CD4-positive, alpha-beta T cell treated with Interleukin-1 beta for 1 hour (primary cell): ENCODE results near the gene TANGO2.
"Not testable (repeated sequence)": the region's sequence is repeated elsewhere in the genome, so short reads cannot be mapped to it uniquely, and the experiment has no call there.

Experiments
- DNase-seq, 2 donors: peaks; one replicate each; pipeline ENCODE4 v3.0.0-alpha.2; 2020 to 2022

The TANGO2 gene

GRCh38 chr22:20065896-20066616 lies 45.1 kb downstream of the TANGO2 start:
- DNase-seq: no peak

GRCh38 chr22:20066617-20067383 lies 45.9 kb downstream of the TANGO2 start:
- DNase-seq: no peak

GRCh38 chr22:20067384-20067682 lies 46.4 kb downstream of the TANGO2 start:
- DNase-seq: not testable (repeated sequence)

- DNase-seq: no peak
Observed at GRCh38 chr22:20068640-20069039, 47.7 kb downstream of the TANGO2 start.

- DNase-seq: no peak
Observed at GRCh38 chr22:20069331-20070042, 48.6 kb downstream of the TANGO2 start.

- DNase-seq: no peak
Observed at GRCh38 chr22:20071524-20071972, 50.6 kb downstream of the TANGO2 start.

GRCh38 chr22:20076627-20077172 lies 55.8 kb downstream of the TANGO2 start:
- no peak for DNase-seq

GRCh38 chr22:20079745-20080444 lies 59.0 kb downstream of the TANGO2 start, which contains the start of gene DGCR8:
Gene DGCR8, plus strand, starts transcription at chr22:20080241. Its CDS starts 5,723 bp downstream, at chr22:20085964.
- peak; percentile 72 for DNase-seq

GRCh38 chr22:20080445-20080775 lies 59.5 kb downstream of the TANGO2 start:
- peak; percentile 63 to 72 for DNase-seq

- DNase-seq: no peak
Observed at GRCh38 chr22:20080776-20081654, 60.1 kb downstream of the TANGO2 start.

- DNase-seq: no peak
Observed at GRCh38 chr22:20083157-20083890, 62.4 kb downstream of the TANGO2 start.

- DNase-seq: no peak
Observed at GRCh38 chr22:20083891-20084546, 63.1 kb downstream of the TANGO2 start.

GRCh38 chr22:20084547-20085413 lies 63.9 kb downstream of the TANGO2 start:
- no peak for DNase-seq

- no peak for DNase-seq
Observed at GRCh38 chr22:20085651-20086050, 64.7 kb downstream of the TANGO2 start.

GRCh38 chr22:20086101-20086599 lies 65.2 kb downstream of the TANGO2 start:
- no peak for DNase-seq

GRCh38 chr22:20086763-20087162 lies 65.9 kb downstream of the TANGO2 start:
- no peak for DNase-seq

- DNase-seq: no peak
Observed at GRCh38 chr22:20087319-20088262, 66.7 kb downstream of the TANGO2 start.

- no peak for DNase-seq
Observed at GRCh38 chr22:20088263-20088648, 67.3 kb downstream of the TANGO2 start.
